Endothelial cell (in vitro differentiated cells): ENCODE data around the gene USF2. TPM values are rescaled to one million over a fixed set of nuclear protein-coding genes. Genes with fewer than 3 reads are reported as not detected.

ENCODE experiments used
- DNase-seq: peaks from one replicate; pipeline ENCODE4 v3.0.0; 2021; ENCODE audit warnings: low spot score
- H3K27ac Mint-ChIP-seq: one replicate; pipeline ENCODE4 v1.8.0; 2021; ENCODE audit warnings: mixed read lengths, inconsistent platforms; ENCODE audit not compliant: unreplicated experiment
- H3K27me3 Mint-ChIP-seq: one replicate; pipeline ENCODE4 v1.8.0; 2021; ENCODE audit warnings: mild to moderate bottlenecking, moderate library complexity, mixed read lengths, inconsistent platforms; ENCODE audit not compliant: unreplicated experiment
- H3K36me3 Mint-ChIP-seq: one replicate; pipeline ENCODE4 v1.8.0; 2021; ENCODE audit warnings: mild to moderate bottlenecking, low read depth, mixed read lengths, inconsistent platforms; ENCODE audit not compliant: unreplicated experiment
- H3K4me1 Mint-ChIP-seq: one replicate; pipeline ENCODE4 v1.8.0; 2021; ENCODE audit warnings: mild to moderate bottlenecking, mixed read lengths, inconsistent platforms; ENCODE audit not compliant: unreplicated experiment
- H3K4me3 Mint-ChIP-seq: one replicate; pipeline ENCODE4 v1.8.0; 2021; ENCODE audit warnings: mild to moderate bottlenecking, mixed read lengths, inconsistent platforms; ENCODE audit not compliant: unreplicated experiment
- H3K9me3 Mint-ChIP-seq: one replicate; pipeline ENCODE4 v1.8.0; 2021; ENCODE audit warnings: mixed read lengths, inconsistent platforms; ENCODE audit not compliant: unreplicated experiment
- CTCF ChIP-seq: fragments of 200-600 bp; sonication (generic); IDR thresholded peaks from one replicate; pipeline ENCODE4 v1.5.0; 2021; ENCODE audit warnings: antibody characterized with exemption; ENCODE audit not compliant: unreplicated experiment
- total RNA-seq: library from RNA; stranded (reverse); fragmentation: NEBNext Ultra II Directional; extraction: Animal tissue kit (Norgen Biotek cat#: 25700); gene quantifications from one replicate; pipeline ENCODE4 v1.2.1, GENCODE V29; 2021; ENCODE audit not compliant: unreplicated experiment

Gene USF2
- total RNA-seq, 1 donor from 2014 or later, result 92.2 TPM

DNA sequence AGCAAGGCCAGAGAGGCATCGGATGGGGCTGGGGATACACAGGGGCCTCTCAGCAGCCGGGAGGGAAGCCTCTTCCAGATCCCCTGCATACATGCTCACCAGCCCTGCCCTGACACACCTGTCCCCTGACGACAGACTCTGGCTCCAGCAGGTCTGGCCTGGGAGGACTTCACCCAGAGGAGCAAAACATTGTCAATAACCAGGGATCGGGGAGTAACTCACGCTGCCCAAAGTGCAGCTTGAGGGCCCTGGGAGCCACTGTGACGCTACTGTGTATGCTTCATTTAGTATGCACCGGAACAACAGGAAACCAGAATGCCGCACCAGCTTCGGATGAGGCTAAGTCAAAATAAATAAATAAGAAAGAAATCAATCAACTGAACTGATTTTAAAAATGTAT, 47.8 kb downstream of the USF2 start:
- peaks cover 7% of the 10 kb centered on the region for H3K4me1 Mint-ChIP-seq
- no peak overlapping the region for H3K4me3 Mint-ChIP-seq
- no peaks in the 10 kb centered on the region for H3K9me3 Mint-ChIP-seq
- H3K27me3 Mint-ChIP-seq, result peaks cover 4% of the 10 kb centered on the region
- no peak for TF ChIP-seq CTCF
- no peak for DNase-seq
- no peak overlapping the region for H3K27ac Mint-ChIP-seq
- H3K36me3 Mint-ChIP-seq, result no peaks in the 10 kb centered on the region

DNA sequence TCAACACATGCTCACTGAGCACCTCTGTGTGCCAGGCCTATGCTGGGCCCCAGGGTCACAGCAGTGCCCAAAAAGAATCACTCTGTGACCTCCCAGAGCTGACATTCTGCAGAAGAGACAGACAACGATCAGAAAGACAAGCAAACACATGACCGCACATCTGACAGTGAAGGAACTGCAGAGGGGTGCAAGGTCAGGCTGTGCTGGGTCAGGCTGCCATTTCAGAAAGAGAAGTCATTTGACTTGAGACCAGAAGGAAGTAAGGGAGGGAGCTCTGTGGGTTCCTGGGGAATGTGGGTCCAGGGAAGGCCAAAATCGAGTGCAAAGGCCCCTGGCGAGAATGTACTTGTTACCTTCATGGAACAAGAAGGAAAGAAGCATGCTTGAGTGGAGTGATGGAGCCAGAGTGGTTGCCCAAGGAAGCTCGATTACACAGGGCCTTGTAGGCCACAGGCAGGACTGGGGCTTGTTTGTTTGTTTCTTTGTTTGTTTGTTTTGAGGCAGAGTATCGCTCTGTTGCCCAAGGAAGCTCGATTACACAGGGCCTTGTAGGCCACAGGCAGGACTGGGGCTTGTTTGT, 48.8 kb downstream of the USF2 start:
- H3K4me3 Mint-ChIP-seq, result no peak overlapping the region
- peaks cover 7% of the 10 kb centered on the region for H3K4me1 Mint-ChIP-seq
- TF ChIP-seq CTCF, result no peak
- peaks cover 8% of the 10 kb centered on the region for H3K27me3 Mint-ChIP-seq
- no peak overlapping the region for H3K27ac Mint-ChIP-seq
- no peak for DNase-seq
- no peaks in the 10 kb centered on the region for H3K36me3 Mint-ChIP-seq
- H3K9me3 Mint-ChIP-seq, result no peaks in the 10 kb centered on the region

DNA sequence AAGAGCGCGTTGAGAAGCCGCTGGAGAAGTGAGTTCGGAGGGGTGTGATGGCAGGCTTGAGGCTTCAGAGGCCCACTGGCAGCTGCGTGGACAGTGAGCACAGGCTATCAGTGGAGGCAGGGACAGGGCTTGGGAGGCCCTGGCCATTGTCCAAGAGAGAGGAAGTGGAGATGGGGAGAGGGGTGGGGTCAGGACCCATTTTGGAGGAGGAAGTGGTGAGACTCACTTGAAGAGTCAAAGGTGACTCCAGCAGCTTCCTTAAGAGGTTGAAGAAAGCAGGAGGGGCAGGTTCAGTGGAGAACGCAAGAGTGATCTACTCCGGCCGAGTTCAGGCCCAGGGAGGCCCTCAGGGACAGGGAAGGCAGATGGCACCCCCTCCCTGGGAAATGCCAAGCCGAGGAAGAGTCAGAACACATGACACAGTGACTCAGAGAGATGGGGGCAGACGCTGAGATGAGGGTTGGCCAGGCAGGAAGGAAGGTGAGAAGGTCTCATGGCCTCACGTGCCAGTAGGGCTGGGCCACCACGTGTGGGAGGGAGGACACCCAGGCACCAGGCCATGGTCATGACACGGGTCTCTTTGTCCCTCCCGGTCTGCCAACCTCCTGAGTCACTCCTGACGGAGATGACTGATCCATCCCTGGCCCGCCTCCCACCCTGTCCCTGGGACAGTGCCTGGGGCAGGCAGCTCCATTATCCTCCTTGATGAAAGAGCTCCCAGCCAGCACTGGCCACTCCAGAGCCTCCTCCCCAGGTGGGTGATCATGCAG, 50.1 kb downstream of the USF2 start:
- no peaks in the 10 kb centered on the region for H3K36me3 Mint-ChIP-seq
- no peak overlapping the region for H3K4me3 Mint-ChIP-seq
- no peaks in the 10 kb centered on the region for H3K9me3 Mint-ChIP-seq
- no peak for DNase-seq
- H3K4me1 Mint-ChIP-seq, result peaks cover 7% of the 10 kb centered on the region
- TF ChIP-seq CTCF, result no peak
- no peak overlapping the region for H3K27ac Mint-ChIP-seq
- H3K27me3 Mint-ChIP-seq, result peaks cover 5% of the 10 kb centered on the region

- Mint-ChIP-seq H3K9me3 (no peaks in the 10 kb centered on the region), H3K27ac (no peak overlapping the region), H3K4me1 (peaks cover 7% of the 10 kb centered on the region), H3K36me3 (no peaks in the 10 kb centered on the region), H3K27me3 (peaks cover 5% of the 10 kb centered on the region), H3K4me3 (no peak overlapping the region)
- no peak for DNase-seq
- no peak for TF ChIP-seq CTCF
Observed at GRCh38 chr19:35320065-35320713, 51.4 kb downstream of the USF2 start.

DNA sequence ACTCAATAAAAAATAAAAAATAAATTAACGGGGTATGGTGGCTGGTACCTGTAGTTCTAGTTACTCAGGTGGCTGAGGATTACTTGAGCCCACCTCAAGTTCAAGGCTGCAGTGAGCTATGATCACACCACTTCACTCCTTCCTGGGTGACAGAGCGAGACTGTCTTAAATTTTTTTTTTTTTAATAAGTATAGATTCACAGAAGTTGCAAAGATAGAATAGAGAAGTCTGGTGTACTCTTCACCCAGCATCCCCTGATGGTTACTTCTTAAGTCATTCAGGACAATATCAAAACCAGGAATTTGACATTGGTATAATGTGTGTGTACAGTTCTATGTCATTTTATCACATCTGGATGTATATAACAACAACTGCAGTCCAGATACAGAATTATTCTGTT, 52.5 kb downstream of the USF2 start:
- peaks cover 7% of the 10 kb centered on the region for H3K4me1 Mint-ChIP-seq
- no peak for DNase-seq
- no peaks in the 10 kb centered on the region for H3K36me3 Mint-ChIP-seq
- TF ChIP-seq CTCF, result no peak
- H3K27me3 Mint-ChIP-seq, result peaks cover 5% of the 10 kb centered on the region
- no peak overlapping the region for H3K4me3 Mint-ChIP-seq
- H3K27ac Mint-ChIP-seq, result no peak overlapping the region
- no peaks in the 10 kb centered on the region for H3K9me3 Mint-ChIP-seq
